Vagina (tissue), 2 donors: ENCODE measurements around the gene IREB2.

Experiments used
- CTCF ChIP-seq, 3 experiments: fragments of 450-650 bp in 2 of 3; fragments of 200-600 bp in 1 of 3; sonication (generic) in 1 of 3; IDR thresholded peaks; one replicate each; pipeline ENCODE4 v1.5.1; 2017 to 2019; ENCODE audit warnings: antibody characterized with exemption in 3 of 3, mild to moderate bottlenecking in 2 of 3, moderate library complexity in 2 of 3
- POLR2A ChIP-seq, 2 donors: fragments of 450-650 bp; IDR thresholded peaks; one replicate each; pipeline ENCODE4 v1.6.1; 2017; ENCODE audit warnings: antibody characterized with exemption in 2 of 2, mild to moderate bottlenecking in 2 of 2, moderate library complexity in 2 of 2
- POLR2AphosphoS5 ChIP-seq, 2 donors: sonication (generic); formaldehyde crosslinking; IDR thresholded peaks; one replicate each; pipeline ENCODE4 v1.9.0; 2017; ENCODE audit warnings: antibody characterized with exemption in 2 of 2, mild to moderate bottlenecking in 2 of 2, low read depth in 1 of 2; ENCODE audit not compliant: insufficient read depth in 1 of 2

DNA sequence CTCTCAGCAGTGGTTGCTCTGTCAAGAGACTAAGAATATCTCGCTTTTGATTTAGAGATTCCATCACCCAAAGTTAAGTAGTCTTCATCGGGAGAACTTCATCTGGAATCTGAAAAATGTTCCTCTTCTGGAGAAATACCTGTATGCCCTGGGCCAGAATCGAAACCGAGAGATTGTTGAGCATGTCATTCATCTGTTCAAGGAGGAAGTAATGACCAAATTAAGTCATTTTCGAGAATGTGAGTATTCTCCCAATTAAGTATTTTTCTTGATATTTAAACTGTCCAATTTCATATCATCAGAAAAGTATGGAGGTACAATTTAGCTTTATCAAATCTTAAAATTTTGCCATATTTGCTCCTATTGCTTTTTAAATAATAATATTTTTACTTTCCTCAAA lies 89.3 kb downstream of the IREB2 start:
- TF ChIP-seq CTCF (IDR thresholded peaks at IDR 0.05) (no peak), POLR2AphosphoS5 (IDR thresholded peaks at IDR 0.05; ENCODE audit: insufficient read depth in 1 of 2, low read depth in 1 of 2) (no peak), POLR2A (IDR thresholded peaks at IDR 0.05) (no peak)
